ENCODE results near the gene WDR33. TPM values are rescaled to one million over a fixed set of nuclear protein-coding genes. Genes with fewer than 3 reads are reported as not detected.

The WDR33 gene
- 10 to 100 TPM; 32.8 to 80.9 (median 49.2) TPM for total RNA-seq

DNA sequence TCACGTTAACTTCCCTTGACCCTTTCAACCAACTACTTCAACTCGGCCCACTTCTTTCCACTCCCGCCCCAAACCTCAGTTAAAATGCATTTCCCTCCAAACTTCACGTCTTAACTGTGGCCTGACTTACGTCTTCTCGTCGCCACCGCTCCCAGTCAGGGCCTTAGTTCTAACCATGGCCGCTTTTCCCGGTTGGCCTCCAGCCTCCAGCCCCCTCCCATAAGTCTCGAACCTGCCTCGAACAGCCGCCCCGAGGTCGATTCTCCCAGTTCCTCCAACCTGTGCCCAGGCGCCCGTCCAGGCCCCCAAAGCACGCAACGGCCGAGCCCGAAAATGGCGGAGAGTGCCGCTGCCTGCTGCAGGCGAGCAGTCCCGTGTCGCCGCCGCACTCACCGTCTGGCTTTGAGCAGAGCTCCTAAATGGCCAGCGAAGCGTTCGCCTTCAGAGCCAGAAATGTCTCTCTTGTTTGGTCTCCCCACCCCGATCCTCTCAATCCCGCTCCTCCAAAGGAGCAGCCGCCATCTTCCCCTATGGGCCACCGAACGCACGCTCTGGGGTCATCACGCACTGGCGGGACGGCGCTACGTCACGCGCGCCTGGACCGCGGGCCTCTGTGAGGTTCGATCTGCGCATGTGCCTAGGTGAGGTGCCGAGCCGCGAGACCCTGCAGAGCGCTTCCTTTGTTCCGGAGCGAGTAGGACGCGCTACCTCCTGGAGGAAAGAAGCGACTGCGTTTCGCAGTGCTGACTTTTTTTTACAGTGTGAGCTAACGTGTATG lies at the start of gene WDR33:
Gene WDR33, minus strand, starts transcription at position 553 of the 778 bp plus-strand sequence. CDS start 40,190 bp downstream, outside the sequence.
- 0 to 1% (median 0%) methylated on average over 1 to 20 of the region's 62 CpGs; no CpG with 5 or more reads in 2 of the 10 experiments for WGBS, 10 experiments
- Histone ChIP-seq H3K4me3 (peak within 1 kb of the TSS; percentile 51 to 93 (median 65)), H3K27ac (peak within 1 kb of the TSS; percentile 89 to 95), H3K4me1 (replicated peaks in 1 of 2) (peaks cover 12 to 13% of the 10 kb centered on the region in 2 donors)
- in situ Hi-C loops (cut with MboI; ENCODE audit: low pct_unique_long_range_greater_than_20kb in 2 of 9, low sequenced_read_pairs in 9 of 9, unreplicated experiment in 9 of 9): no loop called here
- peak; percentile 87 to 100 (median 99) for ATAC-seq (replicated peaks in 6 of 8)

DNA sequence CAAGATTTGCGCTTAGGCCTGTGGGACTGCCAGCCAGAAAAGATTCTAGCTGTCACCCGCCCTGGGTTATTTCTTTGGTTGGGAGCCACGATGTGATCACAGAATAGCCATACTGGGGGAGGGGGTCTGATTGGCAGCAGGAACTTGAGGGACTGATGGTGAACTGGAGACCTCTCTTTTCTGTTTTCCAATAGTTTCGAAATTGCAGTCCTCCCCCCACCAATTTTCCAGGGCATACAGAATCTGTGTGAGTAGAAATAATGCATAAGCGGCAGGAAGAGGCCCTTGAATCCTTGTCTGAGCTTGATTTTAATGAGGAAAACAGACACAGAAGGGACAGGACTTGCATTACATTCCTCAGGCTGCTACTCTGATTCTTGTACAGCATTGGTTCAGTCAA lies 49.2 kb upstream of the WDR33 start:
- H3K4me1 ChIP-seq (replicated peaks in 1 of 2): peaks cover 18 to 19% of the 10 kb centered on the region in 2 donors
- 29 to 71% (median 53%) methylated on average over 1 to 5 of the region's 5 CpGs; no CpG with 5 or more reads in 2 of the 10 experiments for WGBS, 10 experiments
- ATAC-seq (replicated peaks in 6 of 8): no peak
- no peak overlapping the region for H3K4me3 ChIP-seq
- H3K27ac ChIP-seq: peak overlapping the region in 1 of 2 donors; percentile 64
- in situ Hi-C loops (cut with MboI; ENCODE audit: low pct_unique_long_range_greater_than_20kb in 2 of 9, low sequenced_read_pairs in 9 of 9, unreplicated experiment in 9 of 9): no loop called here

DNA sequence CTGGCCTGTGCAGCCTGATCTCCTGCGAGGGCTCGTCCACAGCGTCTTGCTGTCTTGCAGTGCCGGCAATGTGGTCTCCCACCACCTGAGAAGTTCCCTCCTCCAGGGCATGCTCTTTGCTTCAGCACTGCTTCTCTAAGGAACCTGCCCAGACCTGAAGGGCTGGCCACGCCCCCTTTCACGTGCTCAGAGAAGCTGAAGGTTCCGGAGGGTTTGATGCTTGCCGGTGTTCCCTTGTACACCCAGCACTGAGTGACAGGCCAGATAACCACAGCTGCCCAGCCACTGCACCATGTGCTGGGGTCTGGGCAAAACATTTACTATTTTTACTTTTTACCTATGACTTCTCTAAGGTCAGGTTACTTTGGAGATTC lies 48.7 kb upstream of the WDR33 start:
- peak in 2 of 8 experiments; percentile 3 to 11 for ATAC-seq (replicated peaks in 6 of 8)
- Histone ChIP-seq H3K4me3 (no peak overlapping the region), H3K4me1 (replicated peaks in 1 of 2) (peaks cover 18 to 19% of the 10 kb centered on the region in 2 donors), H3K27ac (peak overlapping the region in 1 of 2 donors; percentile 64)
- 40 to 100% (median 42%) methylated on average over 1 to 8 of the region's 8 CpGs; no CpG with 5 or more reads in 4 of the 10 experiments for WGBS, 10 experiments
- in situ Hi-C loops (cut with MboI; ENCODE audit: low pct_unique_long_range_greater_than_20kb in 2 of 9, low sequenced_read_pairs in 9 of 9, unreplicated experiment in 9 of 9): no loop called here

DNA sequence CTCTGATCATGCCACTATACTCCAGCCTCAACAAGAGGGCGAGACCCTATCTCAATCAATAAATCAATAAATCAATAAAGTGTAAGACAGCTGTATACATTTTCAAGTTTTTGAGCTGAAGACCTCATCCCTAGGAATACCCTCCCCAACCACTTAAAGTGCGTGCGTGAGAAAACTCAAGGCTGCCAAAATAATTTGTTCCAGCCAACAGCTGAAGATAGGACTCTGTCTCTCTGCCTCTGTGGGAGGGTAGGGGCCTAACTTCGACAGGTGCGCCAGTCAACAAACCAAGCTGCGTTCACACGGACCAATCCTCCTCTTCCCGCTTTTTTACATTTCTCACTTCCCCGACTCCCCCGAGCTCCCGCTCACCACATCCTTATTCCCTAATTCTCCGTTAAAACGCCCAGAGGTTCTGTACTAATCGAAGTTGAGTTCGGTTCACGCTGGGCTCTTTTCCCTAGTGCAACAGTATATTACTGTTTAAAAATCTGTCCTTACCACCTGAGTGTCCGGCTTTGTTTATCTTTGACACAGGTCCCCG lies 46.4 kb upstream of the WDR33 start:
- ATAC-seq (replicated peaks in 6 of 8): peak in 1 of 8 experiments; percentile 4
- peaks cover 18 to 19% of the 10 kb centered on the region in 2 donors for H3K4me1 ChIP-seq (replicated peaks in 1 of 2)
- peak overlapping the region; percentile 68 to 86 for H3K27ac ChIP-seq
- WGBS, 10 experiments: 0 to 33% (median 1%) methylated on average over 2 to 16 of the region's 18 CpGs
- in situ Hi-C loops (cut with MboI; ENCODE audit: low pct_unique_long_range_greater_than_20kb in 2 of 9, low sequenced_read_pairs in 9 of 9, unreplicated experiment in 9 of 9): no loop called here
- H3K4me3 ChIP-seq: peak overlapping the region; percentile 60 to 94 (median 92)

DNA sequence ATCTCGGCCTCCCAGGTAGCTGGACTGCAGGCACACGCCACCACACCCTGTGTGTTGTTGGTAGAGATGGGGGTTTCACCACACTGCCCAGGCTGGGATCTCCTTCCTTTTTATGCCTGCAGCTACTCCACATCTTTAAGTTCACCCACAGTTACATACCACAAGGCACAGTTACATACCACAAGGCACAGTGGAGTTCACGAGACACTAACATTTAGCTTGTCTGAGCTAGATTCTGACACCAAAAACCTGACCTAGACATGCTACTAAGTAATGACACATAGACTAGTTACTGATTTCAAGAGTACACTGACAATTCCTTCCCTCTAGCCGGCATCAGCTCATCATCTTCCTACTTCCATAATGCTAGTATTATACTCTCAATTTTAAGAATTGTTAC lies 42.7 kb upstream of the WDR33 start:
- WGBS, 10 experiments: 78 to 100% (median 100%) methylated on average over 1 to 3 of the region's 4 CpGs; no CpG with 5 or more reads in 1 of the 10 experiments
- no peak for ATAC-seq (replicated peaks in 6 of 8)
- Histone ChIP-seq H3K27ac (no peak overlapping the region), H3K4me1 (replicated peaks in 1 of 2) (peaks cover 5% of the 10 kb centered on the region in 2 donors), H3K4me3 (no peak overlapping the region)
- in situ Hi-C loops (cut with MboI; ENCODE audit: low pct_unique_long_range_greater_than_20kb in 2 of 9, low sequenced_read_pairs in 9 of 9, unreplicated experiment in 9 of 9): no loop called here

DNA sequence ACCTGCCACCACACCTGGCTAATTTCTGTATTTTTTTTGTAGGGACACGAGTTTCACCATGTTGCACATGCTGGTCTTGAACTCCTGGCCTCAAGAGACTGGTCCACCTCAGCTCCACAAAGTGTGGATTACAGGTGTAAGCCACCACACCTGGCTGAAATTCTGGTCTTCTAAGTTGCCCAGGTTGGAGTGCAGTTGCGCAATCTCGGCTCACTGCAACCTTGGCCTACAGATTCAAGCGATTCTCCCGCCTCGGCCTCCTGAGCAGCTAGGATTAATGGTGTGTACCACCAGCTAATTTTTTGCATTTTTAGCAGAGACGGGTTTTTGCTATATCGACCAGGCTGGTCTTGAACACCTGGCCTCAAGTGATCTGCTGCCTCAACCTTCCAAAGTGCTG lies 41.4 kb upstream of the WDR33 start:
- WGBS, 10 experiments: 79 to 100% (median 95%) methylated on average over 2 to 7 of the region's 8 CpGs; no CpG with 5 or more reads in 2 of the 10 experiments
- no peak for ATAC-seq (replicated peaks in 6 of 8)
- Histone ChIP-seq H3K4me1 (replicated peaks in 1 of 2) (peaks cover 5% of the 10 kb centered on the region in 2 donors), H3K4me3 (no peak overlapping the region), H3K27ac (no peak overlapping the region)
- in situ Hi-C loops (cut with MboI; ENCODE audit: low pct_unique_long_range_greater_than_20kb in 2 of 9, low sequenced_read_pairs in 9 of 9, unreplicated experiment in 9 of 9): no loop called here

DNA sequence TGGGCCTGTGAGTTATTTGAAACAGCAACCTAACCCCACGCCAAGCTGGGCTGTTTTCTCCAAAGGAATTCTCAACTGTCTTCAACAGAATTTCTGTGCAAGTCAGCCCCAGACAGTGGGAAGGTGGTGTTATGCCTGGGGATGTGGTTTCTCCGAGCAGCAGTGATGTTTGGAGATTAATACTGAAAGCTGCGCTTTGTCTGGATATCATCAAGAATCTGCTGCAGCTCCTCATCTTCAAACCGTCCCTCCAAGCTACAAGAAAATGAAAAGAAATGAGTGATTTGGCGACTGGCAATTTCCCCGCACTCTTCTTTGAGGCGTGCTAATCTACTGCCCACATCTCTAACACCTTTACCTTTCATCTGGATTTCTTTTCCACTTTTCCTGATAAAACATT lies 37.0 kb upstream of the WDR33 start:
- no peak overlapping the region for H3K27ac ChIP-seq
- ATAC-seq (replicated peaks in 6 of 8): no peak
- in situ Hi-C loops (cut with MboI; ENCODE audit: low pct_unique_long_range_greater_than_20kb in 2 of 9, low sequenced_read_pairs in 9 of 9, unreplicated experiment in 9 of 9): no loop called here
- H3K4me1 ChIP-seq (replicated peaks in 1 of 2): no peaks in the 10 kb centered on the region
- no peak overlapping the region for H3K4me3 ChIP-seq
- WGBS, 10 experiments: 82 to 100% (median 94%) methylated on average over 1 to 5 of the region's 7 CpGs

DNA sequence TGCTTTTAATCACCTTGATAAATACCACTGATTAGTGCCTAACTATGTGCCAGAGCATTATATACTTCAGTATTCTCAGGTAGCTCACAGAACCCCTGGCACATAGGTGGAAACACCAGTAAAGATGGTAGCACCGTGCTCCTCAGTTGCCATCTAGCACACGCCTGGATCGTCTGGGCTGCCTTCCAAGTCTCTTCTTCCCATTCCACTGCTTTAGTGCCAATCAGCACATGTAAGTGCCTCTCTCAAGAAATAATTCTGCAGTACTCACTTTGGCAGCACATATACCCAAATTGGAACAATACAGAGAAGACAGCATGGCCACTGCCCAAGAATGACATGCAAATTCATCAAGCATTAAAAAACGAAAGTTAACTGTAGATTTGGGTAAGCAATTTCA lies 34.0 kb upstream of the WDR33 start:
- in situ Hi-C loops (cut with MboI; ENCODE audit: low pct_unique_long_range_greater_than_20kb in 2 of 9, low sequenced_read_pairs in 9 of 9, unreplicated experiment in 9 of 9): no loop called here
- H3K4me1 ChIP-seq (replicated peaks in 1 of 2): no peaks in the 10 kb centered on the region
- H3K27ac ChIP-seq: no peak overlapping the region
- 50 to 94% (median 80%) methylated on average over 1 to 4 of the region's 4 CpGs; no CpG with 5 or more reads in 3 of the 10 experiments for WGBS, 10 experiments
- no peak overlapping the region for H3K4me3 ChIP-seq
- ATAC-seq (replicated peaks in 6 of 8): no peak

DNA sequence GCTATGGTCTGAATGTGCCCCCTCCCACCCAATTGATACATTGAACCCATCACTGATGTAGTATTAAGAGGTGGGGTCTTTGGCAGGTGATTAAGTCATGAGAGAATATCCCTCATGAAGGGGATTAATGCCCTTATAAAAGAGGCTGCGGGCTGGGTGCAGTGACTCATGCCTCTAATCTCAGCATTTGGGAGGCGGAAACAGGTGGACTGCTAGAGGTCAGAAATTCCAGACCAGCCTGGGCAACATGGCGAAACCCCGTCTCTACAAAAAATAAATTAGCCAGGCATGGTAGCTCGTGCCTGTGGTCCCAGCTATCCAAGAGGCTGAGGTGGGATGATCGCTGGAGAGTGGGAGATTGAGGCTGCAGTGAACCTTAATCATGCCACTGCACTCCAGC lies 32.7 kb upstream of the WDR33 start:
- 93 to 100% (median 100%) methylated on average over 1 to 3 of the region's 6 CpGs; no CpG with 5 or more reads in 5 of the 10 experiments for WGBS, 10 experiments
- Histone ChIP-seq H3K4me3 (no peak overlapping the region), H3K27ac (no peak overlapping the region), H3K4me1 (replicated peaks in 1 of 2) (no peaks in the 10 kb centered on the region)
- in situ Hi-C loops (cut with MboI; ENCODE audit: low pct_unique_long_range_greater_than_20kb in 2 of 9, low sequenced_read_pairs in 9 of 9, unreplicated experiment in 9 of 9): no loop called here
- ATAC-seq (replicated peaks in 6 of 8): no peak

DNA sequence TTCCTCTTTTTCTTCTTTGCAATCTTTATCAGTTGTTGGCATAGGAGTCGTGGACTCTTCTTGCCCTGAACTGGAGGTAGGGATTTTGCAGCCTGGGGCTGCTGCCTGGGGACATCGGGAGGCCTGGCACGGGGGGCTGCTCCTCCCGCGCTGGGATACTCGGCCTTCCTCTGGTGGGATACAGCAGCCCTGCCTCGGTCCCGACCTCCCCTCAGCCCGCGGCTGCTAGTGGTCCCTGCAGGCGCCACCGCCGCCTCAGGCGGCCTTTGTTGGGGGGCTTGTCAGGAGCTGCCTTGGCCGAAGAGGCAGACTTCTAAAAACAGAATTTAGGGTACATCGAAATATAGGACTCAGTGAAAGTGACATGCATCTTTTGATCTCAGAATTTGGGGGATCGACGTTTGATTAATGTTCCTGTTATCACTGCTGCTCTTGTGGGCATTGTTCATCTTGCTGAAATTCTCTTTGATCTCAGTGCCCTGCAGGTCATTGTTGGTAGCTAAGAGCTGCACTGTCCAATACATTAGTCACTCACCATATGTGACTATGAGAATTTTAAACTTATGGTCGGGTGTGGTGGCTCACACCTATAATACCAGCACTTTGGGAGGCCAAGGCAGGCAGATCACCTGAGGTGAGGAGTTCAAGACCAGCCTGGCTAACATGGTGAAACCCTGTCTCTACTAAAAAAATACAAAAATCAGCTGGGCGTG lies 30.7 kb upstream of the WDR33 start:
- no peak for ATAC-seq (replicated peaks in 6 of 8)
- in situ Hi-C loops (cut with MboI; ENCODE audit: low pct_unique_long_range_greater_than_20kb in 2 of 9, low sequenced_read_pairs in 9 of 9, unreplicated experiment in 9 of 9): no loop called here
- 85 to 100% (median 95%) methylated on average over 1 to 8 of the region's 20 CpGs; no CpG with 5 or more reads in 3 of the 10 experiments for WGBS, 10 experiments
- Histone ChIP-seq H3K27ac (no peak overlapping the region), H3K4me3 (no peak overlapping the region), H3K4me1 (replicated peaks in 1 of 2) (no peaks in the 10 kb centered on the region)

DNA sequence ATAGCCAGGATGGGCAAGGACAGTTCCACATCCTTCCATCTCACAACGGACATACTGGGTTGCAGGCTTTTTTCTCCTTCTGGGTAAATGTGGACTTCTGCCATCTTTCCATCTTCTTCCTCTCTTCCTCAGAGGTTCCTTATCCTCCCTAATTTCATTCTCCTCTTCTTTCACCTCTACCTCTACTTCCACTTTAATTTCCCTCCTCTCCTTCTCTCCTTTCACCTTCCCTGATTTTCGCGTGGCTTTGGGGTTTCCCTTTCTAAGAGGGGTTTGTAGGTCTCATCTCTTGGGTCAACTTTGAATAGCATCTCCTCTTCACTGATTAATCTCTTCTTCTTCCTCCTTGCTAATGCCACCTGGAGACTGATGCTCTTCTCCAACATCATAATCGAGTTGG lies 29.9 kb upstream of the WDR33 start:
- WGBS, 10 experiments: 70 to 100% (median 91%) methylated on average over 1 to 4 of the region's 4 CpGs
- in situ Hi-C loops (cut with MboI; ENCODE audit: low pct_unique_long_range_greater_than_20kb in 2 of 9, low sequenced_read_pairs in 9 of 9, unreplicated experiment in 9 of 9): no loop called here
- Histone ChIP-seq H3K4me1 (replicated peaks in 1 of 2) (no peaks in the 10 kb centered on the region), H3K27ac (no peak overlapping the region), H3K4me3 (no peak overlapping the region)
- no peak for ATAC-seq (replicated peaks in 6 of 8)

DNA sequence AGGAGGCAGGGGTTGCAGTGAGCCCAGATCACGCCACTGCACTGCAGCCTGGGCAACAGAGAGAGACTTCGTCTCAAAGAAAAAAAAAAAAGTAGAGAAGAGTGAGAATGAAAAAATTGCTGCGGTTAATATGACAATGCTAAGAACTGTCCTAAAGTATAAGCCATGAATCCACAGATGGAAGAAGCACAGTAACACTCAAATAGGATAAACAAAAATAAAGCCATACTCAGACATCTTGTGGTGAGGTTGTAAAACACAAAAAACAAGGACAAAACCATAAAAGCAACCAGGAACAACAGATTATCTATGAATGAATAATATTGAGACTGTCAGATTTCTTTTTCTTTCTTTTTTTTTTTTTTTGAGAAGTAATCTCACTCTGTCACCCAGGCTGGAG lies 24.0 kb upstream of the WDR33 start:
- Histone ChIP-seq H3K27ac (no peak overlapping the region), H3K4me3 (no peak overlapping the region), H3K4me1 (replicated peaks in 1 of 2) (peaks cover 0 to 2% of the 10 kb centered on the region in 2 donors)
- 0 to 95% (median 58%) methylated on average over 1 to 3 of the region's 3 CpGs; no CpG with 5 or more reads in 1 of the 10 experiments for WGBS, 10 experiments
- in situ Hi-C loops (cut with MboI; ENCODE audit: low pct_unique_long_range_greater_than_20kb in 2 of 9, low sequenced_read_pairs in 9 of 9, unreplicated experiment in 9 of 9): no loop called here
- no peak for ATAC-seq (replicated peaks in 6 of 8)

DNA sequence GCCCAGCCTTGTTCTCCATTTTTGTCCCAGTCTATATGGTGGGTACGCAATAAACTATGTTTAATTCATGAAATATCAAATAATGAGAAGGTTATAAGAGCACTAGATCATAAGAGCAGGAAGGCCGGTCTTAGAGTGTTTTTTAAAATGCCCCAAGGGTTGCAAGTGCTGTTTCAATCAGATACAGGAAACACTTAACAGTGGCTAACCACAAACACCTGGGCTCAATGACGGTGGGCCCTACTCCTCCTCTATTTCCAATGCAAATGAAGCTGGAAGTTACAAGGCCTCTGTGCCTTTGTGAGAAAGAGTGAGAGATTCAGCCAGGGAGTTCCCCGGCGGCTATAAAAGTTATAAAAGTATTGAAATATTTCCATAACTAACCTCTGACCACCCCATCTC lies 18.9 kb upstream of the WDR33 start:
- Histone ChIP-seq H3K4me3 (no peak overlapping the region), H3K4me1 (replicated peaks in 1 of 2) (peaks cover 0 to 7% of the 10 kb centered on the region in 2 donors), H3K27ac (no peak overlapping the region)
- WGBS, 10 experiments: 3 to 59% (median 38%) methylated on average over 2 to 5 of the region's 5 CpGs; no CpG with 5 or more reads in 3 of the 10 experiments
- ATAC-seq (replicated peaks in 6 of 8): peak in 3 of 8 experiments; percentile 99 to 100 (median 99)
- in situ Hi-C loops (cut with MboI; ENCODE audit: low pct_unique_long_range_greater_than_20kb in 2 of 9, low sequenced_read_pairs in 9 of 9, unreplicated experiment in 9 of 9): no loop called here
